Prostate gland (tissue), 2 donors: Measurements from ENCODE around the gene GGN. TPM values are rescaled to one million over a fixed set of nuclear protein-coding genes. Genes with fewer than 3 reads are reported as not detected.

Experiments
- DNase-seq: peaks from one replicate; pipeline ENCODE4 v3.0.0-alpha.2; 2019; ENCODE audit warnings: low spot score
- H3K27ac ChIP-seq, 2 donors: fragments of 200-600 bp; sonication (generic); 2 replicates each; pipeline ENCODE4 v1.5.1; 2017 to 2019
- H3K27me3 ChIP-seq: fragments of 200-600 bp; sonication (generic); replicated peaks from 2 replicates; pipeline ENCODE4 v1.5.1; 2019; ENCODE audit not compliant: insufficient read depth
- H3K36me3 ChIP-seq, 2 donors: fragments of 200-600 bp; sonication (generic); 1 replicate in 1 of 2; 2 replicates in 1 of 2; pipeline versions ENCODE4 v1.5.1 to v1.8.1; 2017 to 2019
- H3K4me1 ChIP-seq: fragments of 200-600 bp; sonication (generic); replicated peaks from 2 replicates; pipeline ENCODE4 v1.5.1; 2019
- H3K4me3 ChIP-seq, 2 donors: fragments of 200-600 bp; sonication (generic); 2 replicates each; pipeline ENCODE4 v1.5.1; 2017 to 2019
- H3K9me3 ChIP-seq: fragments of 200-600 bp; sonication (generic); 2 replicates; pipeline ENCODE4 v1.5.1; 2017
- CTCF ChIP-seq, 4 experiments: fragments of 200-600 bp in 2 of 4; fragments of 450-650 bp in 2 of 4; sonication (generic) in 2 of 4; IDR thresholded peaks; 1 replicate in 3 of 4; 2 replicates in 1 of 4; pipeline ENCODE4 v1.5.1; 2016 to 2019; ENCODE audit warnings: antibody characterized with exemption in 4 of 4, mild to moderate bottlenecking in 2 of 4, moderate library complexity in 2 of 4
- POLR2A ChIP-seq: fragments of 450-650 bp; IDR thresholded peaks from one replicate; pipeline ENCODE4 v1.6.1; 2016; ENCODE audit warnings: antibody characterized with exemption, mild to moderate bottlenecking
- POLR2AphosphoS5 ChIP-seq: sonication (generic); formaldehyde crosslinking; IDR thresholded peaks from one replicate; pipeline ENCODE4 v1.6.1; 2017; ENCODE audit warnings: antibody characterized with exemption
- WGBS: methylation state at CpG from one replicate; pipeline ENCODE4 v1.1.5; 2018; 5-methylcytosine and 5-hydroxymethylcytosine counted together
- intact Hi-C: fragments of 100-400 bp; cut with DNase I; formaldehyde crosslinking; loops from one replicate; pipeline ENCODE4 v1.14.2; 2022
- total RNA-seq, 2 donors: library from RNA; depleted of rRNA; stranded (reverse); fragments of >200 nt; gene quantifications; one replicate each; pipeline ENCODE4 v1.1.0, GENCODE V29; 2016

GGN gene
- total RNA-seq, 2 donors from 2014 or later = 0.27 to 7.4 TPM

DNA sequence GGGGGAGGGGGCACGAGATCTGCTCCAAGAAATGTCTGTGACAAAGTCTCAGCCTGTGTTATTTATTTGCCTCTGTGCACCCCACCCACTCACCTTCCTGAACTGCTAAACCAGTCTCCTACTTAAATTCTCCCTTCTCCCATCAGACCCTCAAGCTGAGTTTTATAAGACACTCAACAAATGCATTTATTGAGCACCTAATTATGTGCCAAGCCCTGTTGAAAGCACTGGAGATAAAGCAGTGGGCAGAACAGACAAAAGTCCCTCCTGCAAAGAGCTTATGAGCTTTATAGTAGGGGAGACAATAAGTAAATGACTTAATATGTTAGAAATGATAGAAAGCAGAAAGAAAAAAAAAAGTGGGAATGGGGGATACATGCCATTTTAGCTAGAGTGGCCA lies 11.7 kb upstream of the GGN start:
- 75% methylated on average over 1 of the region's 1 CpG for WGBS
- intact Hi-C loops = no loop called here
- no peak for DNase-seq
- H3K27ac ChIP-seq = no peak overlapping the region
- H3K27me3 ChIP-seq = peaks cover 18% of the 10 kb centered on the region
- TF ChIP-seq POLR2AphosphoS5 = no peak
- TF ChIP-seq POLR2A = no peak
- no peak for TF ChIP-seq CTCF (IDR thresholded peaks at IDR 0.05)
- H3K4me3 ChIP-seq = no peak overlapping the region
- H3K9me3 ChIP-seq = no peaks in the 10 kb centered on the region
- H3K36me3 ChIP-seq = no peaks in the 10 kb centered on the region
- no peaks in the 10 kb centered on the region for H3K4me1 ChIP-seq

GRCh38 chr19:38399081-38399480 lies 11.2 kb upstream of the GGN start:
- TF ChIP-seq POLR2AphosphoS5 (no peak), POLR2A (no peak), CTCF (IDR thresholded peaks at IDR 0.05) (no peak)
- Histone ChIP-seq H3K4me1 (no peaks in the 10 kb centered on the region), H3K9me3 (no peaks in the 10 kb centered on the region), H3K27ac (no peak overlapping the region), H3K4me3 (no peak overlapping the region), H3K27me3 (peaks cover 18% of the 10 kb centered on the region), H3K36me3 (no peaks in the 10 kb centered on the region)
- WGBS = 54% methylated on average over 6 of the region's 9 CpGs
- no peak for DNase-seq
- intact Hi-C loops = no loop called here

DNA sequence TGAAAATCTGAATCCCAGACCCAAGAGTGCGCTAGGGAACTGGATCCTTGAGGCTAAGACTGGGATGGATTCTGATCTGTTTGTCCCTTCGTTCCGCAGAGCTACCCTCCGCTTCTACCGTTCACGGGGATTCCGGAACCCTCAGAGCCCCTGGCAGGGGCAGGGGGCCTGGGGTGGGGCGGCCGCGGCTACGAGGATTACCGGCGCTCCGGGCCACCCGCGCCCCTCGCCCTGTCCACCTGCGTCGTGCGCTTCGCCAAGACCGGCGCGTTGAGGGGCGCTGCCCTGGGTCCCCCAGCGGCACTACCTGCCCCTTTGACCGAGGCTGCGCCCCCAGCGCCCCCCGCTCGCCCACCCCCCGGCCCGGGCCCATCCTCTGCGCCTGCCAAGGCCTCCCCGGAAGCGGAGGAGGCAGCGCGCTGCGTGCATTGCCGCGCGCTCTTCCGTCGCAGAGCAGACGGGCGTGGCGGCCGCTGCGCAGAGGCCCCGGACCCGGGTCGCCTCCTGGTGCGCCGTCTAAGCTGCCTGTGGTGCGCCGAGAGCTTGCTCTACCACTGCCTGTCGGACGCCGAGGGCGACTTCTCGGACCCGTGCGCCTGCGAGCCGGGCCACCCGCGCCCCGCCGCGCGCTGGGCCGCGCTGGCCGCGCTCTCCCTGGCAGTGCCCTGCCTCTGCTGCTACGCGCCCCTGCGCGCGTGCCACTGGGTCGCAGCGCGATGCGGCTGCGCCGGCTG lies 7.7 kb upstream of the GGN start:
- no peaks in the 10 kb centered on the region for H3K36me3 ChIP-seq
- 33% methylated on average over 41 of the region's 86 CpGs for WGBS
- no peaks in the 10 kb centered on the region for H3K9me3 ChIP-seq
- no peaks in the 10 kb centered on the region for H3K4me1 ChIP-seq
- intact Hi-C loops = no loop called here
- H3K27ac ChIP-seq = no peak overlapping the region
- H3K27me3 ChIP-seq = peaks cover 18% of the 10 kb centered on the region
- no peak for DNase-seq
- no peak for TF ChIP-seq POLR2AphosphoS5
- TF ChIP-seq CTCF (IDR thresholded peaks at IDR 0.05) = no peak
- no peak for TF ChIP-seq POLR2A
- H3K4me3 ChIP-seq = no peak overlapping the region

GRCh38 chr19:38394488-38394887 lies 6.7 kb upstream of the GGN start:
- Histone ChIP-seq H3K36me3 (no peaks in the 10 kb centered on the region), H3K27me3 (peaks cover 18% of the 10 kb centered on the region), H3K4me1 (no peaks in the 10 kb centered on the region), H3K27ac (no peak overlapping the region), H3K4me3 (no peak overlapping the region), H3K9me3 (no peaks in the 10 kb centered on the region)
- TF ChIP-seq POLR2AphosphoS5 = no peak
- TF ChIP-seq CTCF (IDR thresholded peaks at IDR 0.05) = no peak
- TF ChIP-seq POLR2A = no peak
- no peak for DNase-seq
- WGBS = 30% methylated on average over 8 of the region's 30 CpGs
- intact Hi-C loops = no loop called here

- Histone ChIP-seq H3K36me3 (no peaks in the 10 kb centered on the region), H3K4me1 (peaks cover 5% of the 10 kb centered on the region), H3K27ac (no peak overlapping the region), H3K9me3 (no peaks in the 10 kb centered on the region), H3K27me3 (peaks cover 10% of the 10 kb centered on the region), H3K4me3 (no peak overlapping the region)
- no peak for TF ChIP-seq POLR2A
- no peak for TF ChIP-seq CTCF (IDR thresholded peaks at IDR 0.05)
- TF ChIP-seq POLR2AphosphoS5 = no peak
- intact Hi-C loops = no loop called here
- 81% methylated on average over 6 of the region's 6 CpGs for WGBS
- DNase-seq = no peak
Observed at GRCh38 chr19:38392707-38393308, 5.0 kb upstream of the GGN start.
